ENCODE results near the gene CPNE6.
"Not testable (repeated sequence)": the region's sequence is repeated elsewhere in the genome, so short reads cannot be mapped to it uniquely, and the experiment has no call there.

Gene CPNE6

GRCh38 chr14:24103451-24103850 is 32.1 kb downstream of the CPNE6 start:
- FAIRE-seq, result no peak
- no peak for DNase-seq (ENCODE audit: low spot score)

GRCh38 chr14:24105609-24106239 is 34.4 kb downstream of the CPNE6 start:
- FAIRE-seq; DNase-seq (ENCODE audit: low spot score): not testable (repeated sequence)

DNA sequence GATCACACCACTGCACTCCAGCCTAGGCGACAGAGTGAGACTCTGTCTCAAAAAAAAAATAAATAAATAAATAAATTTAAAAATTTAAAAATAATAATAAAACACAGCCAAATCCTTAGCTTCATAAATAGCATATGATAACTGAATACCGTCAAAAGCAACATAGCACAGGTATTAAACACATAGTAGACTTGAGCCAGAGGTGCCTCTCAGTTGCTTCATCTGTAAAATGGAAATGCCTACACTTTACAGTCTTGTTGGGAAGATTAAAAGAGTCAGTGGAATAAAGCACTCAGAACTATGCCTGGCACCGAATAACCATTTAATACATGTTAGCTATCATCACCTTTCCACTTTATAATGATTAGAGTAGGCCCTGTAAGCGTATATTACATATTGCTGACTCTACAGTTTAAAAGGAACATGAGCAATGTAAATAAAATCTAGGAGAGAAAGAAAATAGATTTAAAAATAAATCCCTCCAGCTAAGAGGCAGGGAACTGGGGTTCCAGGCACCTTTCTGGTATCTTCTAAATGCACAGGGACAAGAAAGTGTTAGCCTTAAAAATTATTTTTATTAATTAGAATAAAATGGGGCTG is 35.4 kb downstream of the CPNE6 start:
- no peak for DNase-seq (ENCODE audit: low spot score)
- no peak for FAIRE-seq

DNA sequence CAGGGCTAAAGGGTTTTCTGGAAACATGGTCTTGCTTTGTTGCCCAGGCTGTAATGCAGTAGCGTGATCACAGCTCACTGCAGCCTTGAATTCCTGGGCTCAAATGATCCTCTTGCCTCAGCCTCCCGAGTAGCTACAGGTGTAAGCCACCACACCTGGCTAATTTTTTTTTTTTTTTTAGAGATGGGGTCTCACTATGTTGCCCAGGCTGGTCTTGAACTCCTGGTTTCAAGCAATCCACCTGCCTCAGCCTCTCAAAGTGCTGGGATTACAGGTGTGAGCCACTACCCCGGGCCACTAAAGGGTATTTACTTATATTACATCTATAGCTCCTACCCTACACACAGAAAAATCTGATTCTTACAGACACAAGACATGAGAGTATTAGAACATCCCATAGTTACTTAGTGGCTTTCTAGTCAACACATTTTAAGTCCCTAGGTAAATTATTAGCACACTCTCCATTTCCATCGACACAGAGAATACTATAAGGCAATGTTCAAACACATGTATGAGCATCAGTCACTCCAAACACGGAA is 37.0 kb downstream of the CPNE6 start:
- FAIRE-seq (no peak), DNase-seq (ENCODE audit: low spot score) (no peak)

DNA sequence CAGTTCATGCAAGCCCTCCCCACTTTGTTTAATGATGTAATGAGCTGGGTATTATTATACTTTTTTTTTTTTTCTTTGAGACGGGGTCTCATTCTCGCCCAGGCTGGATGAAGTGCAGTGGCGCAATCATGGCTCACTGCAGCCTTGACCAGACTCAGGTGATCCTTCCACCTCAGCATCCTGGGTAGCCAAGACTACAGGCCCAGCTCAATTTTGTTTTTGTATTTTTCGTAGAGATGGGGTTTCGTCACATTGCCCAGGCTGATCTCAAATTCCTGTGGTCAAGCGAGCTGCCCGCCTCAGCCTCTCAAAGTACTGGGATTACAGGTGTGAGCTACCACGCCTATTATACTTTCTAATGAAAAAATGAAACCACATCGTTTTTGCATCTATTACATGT is 38.7 kb downstream of the CPNE6 start:
- no peak for FAIRE-seq
- DNase-seq (ENCODE audit: low spot score), result no peak

- FAIRE-seq (no peak), DNase-seq (ENCODE audit: low spot score) (no peak)
Measured at GRCh38 chr14:24110523-24110922, 39.2 kb downstream of the CPNE6 start.

- no peak for DNase-seq (ENCODE audit: low spot score)
Measured at GRCh38 chr14:24113379-24113800, 42.0 kb downstream of the CPNE6 start.

GRCh38 chr14:24113801-24114531 is 42.6 kb downstream of the CPNE6 start:
- DNase-seq (ENCODE audit: low spot score) (peak; percentile 79), FAIRE-seq (no peak)

More at GRCh38 chr14:24113379-24113800, 42.0 kb downstream of the CPNE6 start:
- FAIRE-seq, result no peak

DNA sequence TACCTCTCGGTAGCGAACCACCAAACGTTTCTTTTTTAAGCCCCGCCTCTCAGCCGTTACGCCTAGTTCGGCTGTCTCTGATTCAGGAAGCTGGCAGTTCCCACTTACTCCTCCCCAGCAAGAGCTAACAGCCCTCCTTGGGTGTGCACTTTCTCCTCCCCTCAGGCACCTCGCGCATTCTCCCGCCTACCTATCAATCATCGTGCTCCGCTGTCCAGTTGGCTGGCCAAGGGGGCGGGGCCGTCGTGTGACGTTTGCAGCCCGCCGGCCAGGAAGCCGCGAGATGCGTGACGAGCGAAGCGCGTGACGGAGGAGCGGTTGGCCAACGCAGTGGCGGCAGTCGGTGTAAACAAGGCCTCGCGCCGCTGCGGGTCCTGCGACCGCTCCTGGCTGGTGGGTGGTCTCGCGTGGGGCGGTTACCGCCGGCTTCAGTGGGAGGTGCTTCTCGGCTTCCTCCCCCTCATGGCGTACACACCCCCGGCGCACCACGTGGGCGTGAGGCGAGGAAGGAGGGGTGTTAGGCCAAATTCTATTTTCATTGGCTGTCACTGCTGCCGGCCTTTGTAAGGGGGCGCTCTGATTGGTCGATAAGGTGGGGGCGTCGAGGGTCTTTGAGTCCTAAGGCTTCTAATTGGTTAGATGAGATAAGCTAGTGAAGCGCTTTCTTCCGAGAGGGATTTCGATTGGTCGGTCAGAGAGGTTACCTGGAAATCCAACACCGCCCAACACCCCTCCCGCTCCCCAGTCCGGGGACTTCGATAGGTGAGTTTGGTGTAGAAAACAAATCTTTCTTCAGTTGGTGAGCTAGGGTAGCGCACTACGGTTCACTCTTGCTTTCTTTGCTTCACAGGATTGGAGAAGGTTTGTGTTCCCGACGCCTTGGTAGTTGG is 43.4 kb downstream of the CPNE6 start, which contains the start of the genes DCAF11 and NRL:
TSS of gene DCAF11 (plus strand) at position 246 of the 890 bp plus-strand sequence. CDS start 818 bp downstream, outside the sequence.
TSS of gene NRL (minus strand) at position 418 of the 890 bp plus-strand sequence. CDS start 32,101 bp downstream, outside the sequence.
- FAIRE-seq (peak; percentile 79), DNase-seq (ENCODE audit: low spot score) (peak; percentile 96)

GRCh38 chr14:24115422-24116127 is 44.2 kb downstream of the CPNE6 start:
- DNase-seq (ENCODE audit: low spot score) (no peak), FAIRE-seq (no peak)

DNA sequence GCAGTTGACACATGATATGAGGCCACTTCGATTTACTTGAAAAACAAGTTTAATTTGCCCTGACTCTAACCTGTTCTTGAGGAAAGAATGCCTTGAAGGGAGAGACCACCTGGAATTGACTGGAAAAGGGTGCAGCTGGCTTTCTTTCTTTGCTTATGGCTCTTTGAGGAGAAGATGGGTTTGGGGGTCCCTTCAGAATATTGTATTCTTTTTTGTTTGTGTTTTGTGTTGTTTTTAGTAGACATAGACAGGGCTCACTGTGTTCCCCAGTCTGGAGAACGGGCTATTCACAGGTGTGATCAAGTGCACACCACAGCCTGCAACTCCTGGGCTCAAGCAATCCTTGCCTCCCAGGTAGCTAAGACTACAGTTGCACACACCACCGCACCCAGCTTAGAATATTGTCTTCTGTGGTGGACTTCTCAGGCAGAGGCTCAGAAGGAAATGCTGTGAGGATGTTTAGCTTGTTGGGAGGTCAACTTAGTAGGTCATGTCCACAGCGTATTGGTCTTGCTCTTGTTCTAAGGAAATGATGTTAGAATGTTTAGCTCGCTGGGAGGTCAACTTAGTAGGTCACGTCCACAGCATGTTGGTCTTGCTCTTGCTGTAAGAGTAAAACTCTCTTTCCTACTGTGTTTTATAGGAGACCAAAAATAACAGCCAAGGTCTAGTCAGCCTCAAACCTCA is 44.9 kb downstream of the CPNE6 start:
- no peak for DNase-seq (ENCODE audit: low spot score)
- no peak for FAIRE-seq

DNA sequence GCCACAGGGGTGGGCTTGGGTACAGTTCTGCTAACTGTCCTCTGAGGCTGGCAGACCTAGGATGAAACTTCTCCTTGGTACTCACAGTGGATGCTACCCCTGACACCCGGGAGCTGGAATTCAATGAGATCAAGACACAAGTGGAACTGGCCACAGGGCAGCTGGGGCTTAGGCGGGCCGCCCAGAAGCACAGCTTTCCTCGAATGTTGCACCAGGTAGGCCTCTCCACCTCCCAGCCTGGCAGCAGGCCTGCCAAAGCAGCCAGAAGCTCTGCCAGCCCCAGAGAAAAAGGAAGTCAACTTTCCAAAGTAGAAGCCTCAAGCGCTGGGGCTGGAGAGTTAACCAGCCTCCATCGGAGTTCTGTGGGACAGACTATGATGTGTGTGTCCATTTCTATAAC is 45.8 kb downstream of the CPNE6 start:
- no peak for FAIRE-seq
- no peak for DNase-seq (ENCODE audit: low spot score)

GRCh38 chr14:24119691-24120090 is 48.3 kb downstream of the CPNE6 start:
- no peak for DNase-seq (ENCODE audit: low spot score)
- FAIRE-seq, result no peak

DNA sequence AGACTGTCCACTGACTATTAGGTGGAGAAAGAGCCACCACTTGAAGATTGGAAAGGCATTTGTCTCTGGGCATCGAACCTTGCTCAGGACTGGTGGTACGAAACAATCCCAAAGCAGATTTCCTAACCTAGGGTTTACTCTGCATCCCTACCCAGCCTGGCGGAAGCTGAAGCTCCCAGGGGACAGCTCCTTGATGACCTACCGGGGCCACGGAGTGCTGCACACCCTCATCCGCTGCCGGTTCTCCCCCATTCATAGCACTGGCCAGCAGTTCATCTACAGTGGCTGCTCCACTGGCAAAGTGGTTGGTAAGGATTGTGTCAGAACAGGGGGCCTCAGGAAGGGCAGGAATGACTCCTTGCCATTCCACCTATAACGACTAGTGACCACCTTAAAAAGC is 49.8 kb downstream of the CPNE6 start:
- no peak for DNase-seq (ENCODE audit: low spot score)
- FAIRE-seq, result no peak

- FAIRE-seq, result no peak
- DNase-seq (ENCODE audit: low spot score), result no peak
Measured at GRCh38 chr14:24122416-24122815, 51.1 kb downstream of the CPNE6 start.

DNA sequence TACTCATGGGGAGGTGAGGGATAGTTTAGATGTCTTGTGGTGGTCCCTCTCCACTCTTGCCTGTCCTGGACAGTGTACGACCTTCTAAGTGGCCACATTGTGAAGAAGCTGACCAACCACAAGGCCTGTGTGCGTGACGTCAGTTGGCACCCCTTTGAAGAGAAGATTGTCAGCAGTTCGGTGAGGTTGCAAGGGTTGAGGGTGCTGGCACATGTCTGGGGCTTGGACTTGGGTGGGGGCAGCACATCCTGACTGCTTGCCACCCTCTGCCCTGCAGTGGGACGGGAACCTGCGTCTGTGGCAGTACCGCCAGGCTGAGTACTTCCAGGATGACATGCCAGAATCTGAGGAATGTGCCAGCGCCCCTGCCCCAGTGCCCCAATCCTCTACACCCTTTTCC is 51.5 kb downstream of the CPNE6 start:
- DNase-seq (ENCODE audit: low spot score), result no peak
- FAIRE-seq, result no peak

GRCh38 chr14:24123424-24124417 is 52.4 kb downstream of the CPNE6 start:
- FAIRE-seq (no peak), DNase-seq (ENCODE audit: low spot score) (no peak)

DNA sequence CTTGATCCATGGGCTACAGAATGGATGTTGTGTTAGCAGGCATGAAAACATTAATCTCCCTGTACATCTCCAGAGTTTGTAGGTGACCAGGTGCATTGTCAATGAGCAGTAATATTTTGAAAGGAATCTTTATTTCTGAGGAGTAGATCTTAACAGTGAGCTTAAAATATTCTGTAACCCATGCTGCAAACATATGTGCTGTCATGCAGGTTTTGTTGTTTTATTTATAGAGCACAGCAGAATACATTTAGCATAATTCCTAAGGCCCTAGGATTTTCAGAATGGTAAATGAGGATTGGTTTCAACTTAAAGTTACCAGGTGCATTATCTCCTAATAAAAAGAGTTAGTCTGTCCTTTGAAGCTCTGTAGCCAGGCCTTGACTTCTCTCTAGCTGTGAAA is 55.6 kb downstream of the CPNE6 start:
- FAIRE-seq (no peak), DNase-seq (ENCODE audit: low spot score) (no peak)

- DNase-seq (ENCODE audit: low spot score) (no peak), FAIRE-seq (no peak)
Measured at GRCh38 chr14:24127673-24128072, 56.3 kb downstream of the CPNE6 start.
